ENCODE data around the gene ERICH2. TPM values are rescaled to one million over a fixed set of nuclear protein-coding genes. Genes with fewer than 3 reads are reported as not detected.

ERICH2 gene
- total RNA-seq, 1 donor from 2014 or later, result 1.7 TPM

DNA sequence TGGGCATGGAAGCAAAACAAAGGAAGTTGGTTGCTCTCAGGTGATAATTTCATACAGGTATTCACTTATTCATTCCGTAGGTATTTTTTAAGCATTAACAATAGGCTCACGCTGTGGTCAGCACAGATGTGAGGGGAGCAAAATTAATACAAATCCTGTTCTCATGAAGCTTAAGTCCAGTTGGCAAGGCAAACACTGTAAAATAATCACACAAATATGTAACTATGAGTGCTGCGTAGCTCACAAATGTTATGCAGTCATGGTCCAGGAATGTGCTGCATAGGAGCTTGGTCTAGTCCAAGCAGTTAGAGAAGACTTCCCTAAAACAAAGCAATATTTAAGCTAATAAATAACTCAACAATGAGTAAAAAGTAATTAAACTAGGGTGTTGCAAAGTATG is 31.1 kb upstream of the ERICH2 start:
- no peak overlapping the region for H2AFZ ChIP-seq (ENCODE audit: low read depth, low read length)
- H3K27me3 Mint-ChIP-seq (ENCODE audit: low read depth, unreplicated experiment), result peaks cover 4% of the 10 kb centered on the region
- H3K27ac Mint-ChIP-seq (ENCODE audit: unreplicated experiment), result peak overlapping the region; percentile 97
- peaks cover 2% of the 10 kb centered on the region for H3K36me3 Mint-ChIP-seq (ENCODE audit: low read depth, unreplicated experiment)
- FAIRE-seq (no peak), DNase-seq (ENCODE audit: low read depth) (peak; percentile 96)
- no peaks in the 10 kb centered on the region for H3K79me2 ChIP-seq (ENCODE audit: insufficient read depth, low read length)
- peaks cover 9% of the 10 kb centered on the region for H3K9me3 Mint-ChIP-seq (ENCODE audit: unreplicated experiment)
- peak overlapping the region; percentile 8 for H3K9ac ChIP-seq (ENCODE audit: low read length)
- H3K9me3 ChIP-seq (ENCODE audit: insufficient read depth, low read depth, low read length), result no peaks in the 10 kb centered on the region
- H3K4me1 Mint-ChIP-seq (ENCODE audit: low read depth, unreplicated experiment), result peaks cover 11% of the 10 kb centered on the region
- peak overlapping the region; percentile 13 for H3K4me2 ChIP-seq (ENCODE audit: low read length)
- TF ChIP-seq CTCF (IDR thresholded peaks at IDR 0.05; ENCODE audit: insufficient read depth, low read depth, low read length), result no peak
- TF ChIP-seq EZH2 (IDR thresholded peaks at IDR 0.05; ENCODE audit: insufficient read depth, low read length), result no peak
- H3K27me3 ChIP-seq (ENCODE audit: insufficient read depth, low read length), result no peaks in the 10 kb centered on the region
- no peaks in the 10 kb centered on the region for H3K36me3 ChIP-seq (ENCODE audit: insufficient read depth, low read length)
- no peak overlapping the region for H3K4me3 ChIP-seq (ENCODE audit: insufficient read depth, low read depth, low read length)
- H3K4me3 Mint-ChIP-seq (ENCODE audit: unreplicated experiment), result no peak overlapping the region
- H3K4me1 ChIP-seq (ENCODE audit: insufficient read depth, low read length), result peaks cover 11% of the 10 kb centered on the region
- no peaks in the 10 kb centered on the region for H4K20me1 ChIP-seq (ENCODE audit: insufficient read depth, low read length)
- H3K27ac ChIP-seq (ENCODE audit: low read depth, low read length), result peak overlapping the region; percentile 58

- peak overlapping the region; percentile 51 for H3K4me3 Mint-ChIP-seq (ENCODE audit: unreplicated experiment)
- H3K9me3 Mint-ChIP-seq (ENCODE audit: unreplicated experiment), result peaks cover 9% of the 10 kb centered on the region
- H3K4me1 Mint-ChIP-seq (ENCODE audit: low read depth, unreplicated experiment), result peaks cover 9% of the 10 kb centered on the region
- Histone ChIP-seq H3K36me3 (ENCODE audit: insufficient read depth, low read length) (no peaks in the 10 kb centered on the region), H3K4me1 (ENCODE audit: insufficient read depth, low read length) (peaks cover 11% of the 10 kb centered on the region), H2AFZ (ENCODE audit: low read depth, low read length) (no peak overlapping the region), H3K27ac (ENCODE audit: low read depth, low read length) (peak overlapping the region; percentile 44), H3K9ac (ENCODE audit: low read length) (no peak overlapping the region), H4K20me1 (ENCODE audit: insufficient read depth, low read length) (no peaks in the 10 kb centered on the region), H3K79me2 (ENCODE audit: insufficient read depth, low read length) (no peaks in the 10 kb centered on the region), H3K9me3 (ENCODE audit: insufficient read depth, low read depth, low read length) (no peaks in the 10 kb centered on the region), H3K4me3 (ENCODE audit: insufficient read depth, low read depth, low read length) (no peak overlapping the region), H3K27me3 (ENCODE audit: insufficient read depth, low read length) (peaks cover under 1% of the 10 kb centered on the region), H3K4me2 (ENCODE audit: low read length) (peak overlapping the region; percentile 13)
- H3K36me3 Mint-ChIP-seq (ENCODE audit: low read depth, unreplicated experiment), result peaks cover under 1% of the 10 kb centered on the region
- FAIRE-seq (no peak), DNase-seq (ENCODE audit: low read depth) (no peak)
- H3K27ac Mint-ChIP-seq (ENCODE audit: unreplicated experiment), result peak overlapping the region; percentile 97
- TF ChIP-seq CTCF (IDR thresholded peaks at IDR 0.05; ENCODE audit: insufficient read depth, low read depth, low read length), result no peak
- TF ChIP-seq EZH2 (IDR thresholded peaks at IDR 0.05; ENCODE audit: insufficient read depth, low read length), result no peak
- H3K27me3 Mint-ChIP-seq (ENCODE audit: low read depth, unreplicated experiment), result peaks cover 5% of the 10 kb centered on the region
Observed at GRCh38 chr2:170739507-170740046, 30.6 kb upstream of the ERICH2 start.

DNA sequence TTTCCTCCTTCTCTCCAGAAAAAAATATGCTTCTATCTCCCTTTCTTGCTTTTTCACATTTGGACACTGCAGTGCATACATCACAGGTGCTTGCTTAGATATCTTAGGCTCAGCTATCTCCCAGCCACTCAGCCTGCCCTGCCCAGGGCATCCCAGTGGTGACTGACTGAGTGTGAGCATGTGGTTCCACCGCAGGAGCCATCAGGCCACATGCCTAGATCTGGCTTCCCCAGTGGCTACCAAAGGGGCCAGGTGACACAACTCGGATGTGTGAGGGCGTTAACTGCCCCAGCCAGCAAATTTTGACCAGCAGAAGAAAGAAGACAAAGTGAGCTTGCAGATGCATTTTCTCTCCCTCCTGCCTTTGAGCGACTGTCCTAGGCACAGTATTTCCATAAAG is 29.5 kb upstream of the ERICH2 start:
- peaks cover 9% of the 10 kb centered on the region for H3K4me1 Mint-ChIP-seq (ENCODE audit: low read depth, unreplicated experiment)
- H3K36me3 Mint-ChIP-seq (ENCODE audit: low read depth, unreplicated experiment), result no peaks in the 10 kb centered on the region
- Histone ChIP-seq H3K4me2 (ENCODE audit: low read length) (no peak overlapping the region), H3K4me1 (ENCODE audit: insufficient read depth, low read length) (peaks cover 11% of the 10 kb centered on the region), H3K79me2 (ENCODE audit: insufficient read depth, low read length) (no peaks in the 10 kb centered on the region), H2AFZ (ENCODE audit: low read depth, low read length) (no peak overlapping the region), H4K20me1 (ENCODE audit: insufficient read depth, low read length) (no peaks in the 10 kb centered on the region), H3K9me3 (ENCODE audit: insufficient read depth, low read depth, low read length) (no peaks in the 10 kb centered on the region), H3K4me3 (ENCODE audit: insufficient read depth, low read depth, low read length) (no peak overlapping the region), H3K27ac (ENCODE audit: low read depth, low read length) (no peak overlapping the region), H3K36me3 (ENCODE audit: insufficient read depth, low read length) (no peaks in the 10 kb centered on the region), H3K9ac (ENCODE audit: low read length) (no peak overlapping the region), H3K27me3 (ENCODE audit: insufficient read depth, low read length) (peaks cover 4% of the 10 kb centered on the region)
- H3K9me3 Mint-ChIP-seq (ENCODE audit: unreplicated experiment), result peaks cover 9% of the 10 kb centered on the region
- FAIRE-seq (no peak), DNase-seq (ENCODE audit: low read depth) (no peak)
- peaks cover 6% of the 10 kb centered on the region for H3K27me3 Mint-ChIP-seq (ENCODE audit: low read depth, unreplicated experiment)
- TF ChIP-seq CTCF (IDR thresholded peaks at IDR 0.05; ENCODE audit: insufficient read depth, low read depth, low read length) (no peak), EZH2 (IDR thresholded peaks at IDR 0.05; ENCODE audit: insufficient read depth, low read length) (no peak)
- no peak overlapping the region for H3K27ac Mint-ChIP-seq (ENCODE audit: unreplicated experiment)
- no peak overlapping the region for H3K4me3 Mint-ChIP-seq (ENCODE audit: unreplicated experiment)

Measured in astrocyte (in vitro differentiated cells and primary cell).